Smooth muscle cell (in vitro differentiated cells): ENCODE data around the gene SRMS. TPM values are rescaled to one million over a fixed set of nuclear protein-coding genes. Genes with fewer than 3 reads are reported as not detected.

ENCODE experiments used
- DNase-seq: peaks from one replicate; lab custom pipeline; 2025; ENCODE audit not compliant: unreplicated experiment; lab: John Stamatoyannopoulos, UW
- H2AFZ ChIP-seq: fragments of 200-600 bp; sonication (generic); 2 replicates; pipeline ENCODE4 v1.6.0; 2016; ENCODE audit warnings: antibody characterized with exemption, low read depth, mild to moderate bottlenecking
- H3F3A ChIP-seq: fragments of 200-600 bp; sonication (generic); 2 replicates; pipeline ENCODE4 v1.6.0; 2017; ENCODE audit warnings: antibody characterized with exemption, low read depth
- H3K27ac ChIP-seq: fragments of 200-600 bp; sonication (generic); 2 replicates; pipeline ENCODE4 v1.5.1; 2016; ENCODE audit warnings: low read depth, mild to moderate bottlenecking
- H3K27me3 ChIP-seq: fragments of 200-600 bp; sonication (generic); 2 replicates; pipeline ENCODE4 v1.6.1; 2016; ENCODE audit warnings: low read depth, mild to moderate bottlenecking
- H3K36me3 ChIP-seq: fragments of 200-600 bp; sonication (generic); 2 replicates; pipeline ENCODE4 v1.5.1; 2016; ENCODE audit warnings: low read depth
- H3K4me1 ChIP-seq: fragments of 200-600 bp; sonication (generic); 2 replicates; pipeline ENCODE4 v1.5.1; 2016; ENCODE audit warnings: low read depth
- H3K4me2 ChIP-seq: fragments of 200-600 bp; sonication (generic); 2 replicates; pipeline ENCODE4 v1.6.0; 2016; ENCODE audit warnings: mild to moderate bottlenecking
- H3K4me3 ChIP-seq: fragments of 200-600 bp; sonication (generic); 2 replicates; pipeline ENCODE4 v1.5.1; 2016; ENCODE audit warnings: mild to moderate bottlenecking
- H3K79me2 ChIP-seq: fragments of 200-600 bp; sonication (generic); 2 replicates; pipeline ENCODE4 v1.6.0; 2016; ENCODE audit warnings: low read depth, mild to moderate bottlenecking
- H3K9ac ChIP-seq: fragments of 200-600 bp; sonication (generic); 2 replicates; pipeline ENCODE4 v1.6.0; 2016; ENCODE audit warnings: low read depth
- H3K9me3 ChIP-seq: fragments of 200-600 bp; sonication (generic); replicated peaks from 2 replicates; pipeline ENCODE4 v1.5.1; 2016; ENCODE audit warnings: low read depth
- H4K20me1 ChIP-seq: fragments of 200-600 bp; sonication (generic); 2 replicates; pipeline ENCODE4 v1.6.0; 2016; ENCODE audit warnings: low read depth
- CTCF ChIP-seq: fragments of 200-600 bp; sonication (generic); IDR thresholded peaks from 2 replicates; pipeline ENCODE4 v1.5.1; 2017; ENCODE audit warnings: borderline replicate concordance, mild to moderate bottlenecking, antibody characterized with exemption; ENCODE audit not compliant: insufficient read depth, poor library complexity, severe bottlenecking
- WGBS: methylation state at CpG from one replicate; pipeline ENCODE4 v1.1.7; 2016; ENCODE audit warnings: low lambda C conversion rate; 5-methylcytosine and 5-hydroxymethylcytosine counted together
- polyA plus RNA-seq: library from polyadenylated mRNA; unstranded; fragments of >200 nt; fragmentation: Nextera tagmentation; extraction: Ambion mirVana; gene quantifications from 2 replicates; pipeline ENCODE4 v1.2.1, GENCODE V29; 2016
- total RNA-seq: library from RNA; depleted of rRNA; stranded (reverse); fragments of >200 nt; gene quantifications from 2 replicates; pipeline ENCODE4 v1.2.3, GENCODE V29; 2014

SRMS gene
- total and polyA plus RNA-seq, 2 experiments from 2014 or later = not detected

GRCh38 chr20:63565699-63566335 lies 18.3 kb upstream of the SRMS start:
- no peaks in the 10 kb centered on the region for H3K27me3 ChIP-seq
- no peaks in the 10 kb centered on the region for H4K20me1 ChIP-seq
- H3K9ac ChIP-seq = no peak overlapping the region
- H3K36me3 ChIP-seq = no peaks in the 10 kb centered on the region
- no peak overlapping the region for H3K4me2 ChIP-seq
- no peaks in the 10 kb centered on the region for H3K79me2 ChIP-seq
- H3K27ac ChIP-seq = no peak overlapping the region
- no peak overlapping the region for H3K4me3 ChIP-seq
- no peaks in the 10 kb centered on the region for H3F3A ChIP-seq
- H2AFZ ChIP-seq = no peak overlapping the region
- TF ChIP-seq CTCF = no peak
- no peak for DNase-seq
- H3K4me1 ChIP-seq = no peaks in the 10 kb centered on the region
- no peaks in the 10 kb centered on the region for H3K9me3 ChIP-seq
- WGBS = 97% methylated on average over 43 of the region's 43 CpGs

DNA sequence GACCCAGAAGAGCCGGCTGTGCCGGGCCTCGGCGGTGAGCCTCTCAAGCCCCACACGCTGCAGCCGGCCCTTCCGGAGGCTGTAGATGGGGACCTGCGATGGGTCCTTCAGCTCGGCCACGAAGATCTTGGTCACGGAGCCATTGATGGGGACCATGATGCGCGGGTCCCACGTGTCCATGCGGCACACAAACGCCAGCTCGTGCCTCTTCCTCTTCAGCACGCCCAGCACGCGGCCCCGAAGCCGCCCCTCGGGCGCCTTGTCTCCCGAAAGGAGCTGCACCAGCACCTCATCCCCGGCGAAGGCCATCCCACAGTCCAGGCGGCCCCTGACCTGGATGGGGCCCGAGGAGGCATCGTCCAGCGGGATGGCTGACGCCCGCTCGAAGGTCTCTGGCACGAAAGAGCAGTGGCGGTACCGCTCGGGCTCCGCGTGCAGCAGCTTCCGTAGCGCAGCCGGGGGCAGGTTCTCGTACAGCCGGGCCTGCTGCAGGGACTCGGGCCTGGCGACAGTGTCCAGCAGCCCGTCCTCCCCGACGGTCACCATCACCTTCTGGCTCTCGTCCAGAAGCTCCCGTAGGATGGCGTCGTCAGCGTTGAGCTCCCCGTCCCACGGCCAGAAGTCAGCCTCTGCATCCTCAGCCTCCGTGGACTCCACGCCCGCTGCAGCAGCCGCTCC lies 17.6 kb upstream of the SRMS start:
- no peak overlapping the region for H3K4me2 ChIP-seq
- no peaks in the 10 kb centered on the region for H3K4me1 ChIP-seq
- H3K27me3 ChIP-seq = no peaks in the 10 kb centered on the region
- no peaks in the 10 kb centered on the region for H4K20me1 ChIP-seq
- no peak overlapping the region for H3K9ac ChIP-seq
- H2AFZ ChIP-seq = no peak overlapping the region
- no peaks in the 10 kb centered on the region for H3K36me3 ChIP-seq
- H3K27ac ChIP-seq = no peak overlapping the region
- H3F3A ChIP-seq = no peaks in the 10 kb centered on the region
- H3K4me3 ChIP-seq = no peak overlapping the region
- H3K79me2 ChIP-seq = no peaks in the 10 kb centered on the region
- H3K9me3 ChIP-seq = no peaks in the 10 kb centered on the region
- DNase-seq = no peak
- 97% methylated on average over 61 of the region's 61 CpGs for WGBS
- TF ChIP-seq CTCF = no peak

DNA sequence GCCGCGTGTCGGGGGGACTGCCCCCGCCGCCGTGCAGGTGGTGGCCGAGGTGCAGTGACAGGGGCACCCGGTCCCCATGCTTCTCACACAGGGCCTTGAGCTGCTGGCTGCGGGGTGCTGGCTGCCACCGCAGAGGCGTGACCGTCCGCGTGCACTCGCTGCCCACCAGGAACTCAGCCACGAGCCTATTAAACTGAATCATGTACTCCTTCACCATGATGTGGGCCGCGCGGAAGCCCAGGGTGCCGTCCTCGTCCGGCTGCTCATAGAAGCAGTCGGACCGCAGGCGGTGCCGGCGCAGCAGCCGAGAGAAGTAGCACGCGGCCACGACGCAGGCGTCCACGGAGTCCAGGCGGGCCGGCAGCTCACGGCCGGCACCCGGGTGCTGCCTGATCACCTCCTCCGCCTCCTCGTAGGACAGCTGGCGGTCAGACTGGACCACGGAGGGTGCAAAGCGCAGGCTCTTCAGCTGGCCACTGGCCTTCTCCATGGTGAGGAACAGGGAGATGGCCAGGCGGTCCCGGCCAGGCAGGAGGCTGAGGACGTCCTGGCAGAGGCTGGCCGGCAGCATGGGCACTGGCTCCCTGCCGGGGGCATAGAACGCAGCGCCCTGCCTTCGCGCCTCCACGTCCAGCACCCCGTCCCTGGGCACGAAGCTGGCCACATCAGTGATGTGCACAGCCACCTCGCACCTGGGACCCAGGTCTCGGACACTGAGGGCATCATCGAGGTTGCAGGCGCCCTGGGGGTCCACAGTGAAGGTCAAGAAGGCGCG lies 16.7 kb upstream of the SRMS start:
- no peak for DNase-seq
- no peaks in the 10 kb centered on the region for H3K9me3 ChIP-seq
- no peaks in the 10 kb centered on the region for H3K79me2 ChIP-seq
- no peak overlapping the region for H3K4me3 ChIP-seq
- H4K20me1 ChIP-seq = no peaks in the 10 kb centered on the region
- H3K27ac ChIP-seq = no peak overlapping the region
- no peaks in the 10 kb centered on the region for H3K27me3 ChIP-seq
- H3K36me3 ChIP-seq = no peaks in the 10 kb centered on the region
- no peak overlapping the region for H2AFZ ChIP-seq
- no peaks in the 10 kb centered on the region for H3K4me1 ChIP-seq
- no peaks in the 10 kb centered on the region for H3F3A ChIP-seq
- no peak overlapping the region for H3K9ac ChIP-seq
- TF ChIP-seq CTCF = no peak
- no peak overlapping the region for H3K4me2 ChIP-seq
- WGBS = 98% methylated on average over 56 of the region's 62 CpGs
